HEK293T (cell line): Measurements from ENCODE around the gene CCDC150.
"Not testable (repeated sequence)": the region's sequence is repeated elsewhere in the genome, so short reads cannot be mapped to it uniquely, and the experiment has no call there.

ENCODE experiments used
- CTCF ChIA-PET: fragments of 350-600 bp; formaldehyde crosslinking; extraction: SDS; loops from one replicate; lab custom pipeline; 2021; ENCODE audit warnings: antibody characterized with exemption, inconsistent platforms; lab: Yijun Ruan, JAX
- POLR2A ChIA-PET: fragments of 350-600 bp; formaldehyde crosslinking; extraction: SDS; loops from one replicate; lab custom pipeline; 2020; ENCODE audit warnings: antibody characterized with exemption, inconsistent platforms; lab: Yijun Ruan, JAX
- DNase-seq: peaks from one replicate; pipeline ENCODE4 v3.0.0; 2012; ENCODE audit warnings: mixed read lengths; ENCODE audit errors: extremely low spot score
- ARNT ChIP-seq: fragments of 450-650 bp; IDR thresholded peaks from 2 replicates; pipeline ENCODE4 v1.6.1; 2017; ENCODE audit warnings: mild to moderate bottlenecking
- BHLHE40 ChIP-seq: fragments of 450-650 bp; IDR thresholded peaks from 2 replicates; pipeline ENCODE4 v1.6.1; 2016; ENCODE audit warnings: mild to moderate bottlenecking, moderate library complexity, borderline replicate concordance
- CTBP1 ChIP-seq: fragments of 450-650 bp; IDR thresholded peaks from 2 replicates; pipeline ENCODE4 v1.6.1; 2016; ENCODE audit warnings: borderline replicate concordance
- ELF4 ChIP-seq: fragments of 450-650 bp; IDR thresholded peaks from 2 replicates; pipeline ENCODE4 v1.6.1; 2017; ENCODE audit warnings: antibody characterized with exemption
- FOXA1 ChIP-seq: fragments of 450-650 bp; IDR thresholded peaks from 2 replicates; pipeline ENCODE4 v1.6.1; 2016; ENCODE audit warnings: mild to moderate bottlenecking
- FOXK2 ChIP-seq: fragments of 450-650 bp; IDR thresholded peaks from 2 replicates; pipeline ENCODE4 v1.6.1; 2016; ENCODE audit warnings: mild to moderate bottlenecking
- FOXM1 ChIP-seq: fragments of 450-650 bp; IDR thresholded peaks from 2 replicates; pipeline ENCODE4 v1.6.1; 2017; ENCODE audit warnings: mild to moderate bottlenecking, borderline replicate concordance
- HDGF ChIP-seq: fragments of 450-650 bp; IDR thresholded peaks from 2 replicates; pipeline ENCODE4 v1.6.1; 2017; ENCODE audit warnings: antibody characterized with exemption, borderline replicate concordance
- L3MBTL2 ChIP-seq: fragments of 450-650 bp; conservative IDR thresholded peaks from 2 replicates; pipeline ENCODE4 v1.6.1; 2016; ENCODE audit warnings: mild to moderate bottlenecking
- LEF1 ChIP-seq: fragments of 450-650 bp; IDR thresholded peaks from 2 replicates; pipeline ENCODE4 v1.6.1; 2017; ENCODE audit warnings: mild to moderate bottlenecking, borderline replicate concordance
- NFRKB ChIP-seq: fragments of 450-650 bp; IDR thresholded peaks from 2 replicates; pipeline ENCODE4 v1.6.1; 2016; ENCODE audit warnings: mild to moderate bottlenecking, moderate library complexity
- PKNOX1 ChIP-seq: fragments of 450-650 bp; IDR thresholded peaks from 2 replicates; pipeline ENCODE4 v1.6.1; 2016
- SP1 ChIP-seq: fragments of 450-650 bp; IDR thresholded peaks from 2 replicates; pipeline ENCODE4 v1.6.1; 2017
- SUZ12 ChIP-seq: fragments of 450-650 bp; IDR thresholded peaks from 2 replicates; pipeline ENCODE4 v1.6.1; 2016; ENCODE audit warnings: mild to moderate bottlenecking
- TARDBP ChIP-seq: fragments of 450-650 bp; IDR thresholded peaks from 2 replicates; pipeline ENCODE4 v1.6.1; 2016
- ZNF384 ChIP-seq: fragments of 450-650 bp; IDR thresholded peaks from 2 replicates; pipeline ENCODE4 v1.6.1; 2016

CCDC150 gene

GRCh38 chr2:196604196-196604595 lies 35.3 kb upstream of the CCDC150 start:
- TF ChIP-seq TARDBP (no peak), ELF4 (no peak), BHLHE40 (no peak), ARNT (no peak), FOXA1 (no peak), ZNF384 (no peak), SUZ12 (no peak)
- DNase-seq = no peak
- POLR2A ChIA-PET = no interaction called here
- CTCF ChIA-PET = no interaction called here

GRCh38 chr2:196606516-196606915 lies 33.0 kb upstream of the CCDC150 start:
- ChIA-PET CTCF (no interaction called here), POLR2A (no interaction called here)
- DNase-seq = no peak
- no peak for TF ChIP-seq ELF4
- no peak for TF ChIP-seq ARNT
- TF ChIP-seq NFRKB = no peak

GRCh38 chr2:196607073-196607472 lies 32.4 kb upstream of the CCDC150 start:
- no peak for DNase-seq
- ChIA-PET POLR2A (no interaction called here), CTCF (interaction anchor here (1.6 kb wide), 1 partner anchor 15 kb away, joined by 3 read pairs; no protein-coding TSS in a partner anchor)
- TF ChIP-seq SP1 = no peak
- no peak for TF ChIP-seq SUZ12
- no peak for TF ChIP-seq PKNOX1
- TF ChIP-seq NFRKB = no peak
- no peak for TF ChIP-seq LEF1
- no peak for TF ChIP-seq CTBP1
- no peak for TF ChIP-seq BHLHE40
- TF ChIP-seq HDGF = no peak
- no peak for TF ChIP-seq TARDBP
- no peak for TF ChIP-seq ELF4

GRCh38 chr2:196607896-196608295 lies 31.6 kb upstream of the CCDC150 start:
- CTCF ChIA-PET = interaction anchor here (0.6 to 1.6 kb wide), 2 partner anchors 16 to 154 kb away, joined by 3 read pairs; no protein-coding TSS in a partner anchor
- DNase-seq, POLR2A ChIA-PET: not testable (repeated sequence)

- POLR2A ChIA-PET = no interaction called here
- CTCF ChIA-PET = interaction anchor here (0.6 kb wide), 1 partner anchor 28 kb away, joined by 3 read pairs; no protein-coding TSS in a partner anchor
- no peak for DNase-seq
- TF ChIP-seq TARDBP (no peak), HDGF (no peak), SUZ12 (no peak), CTBP1 (no peak), PKNOX1 (no peak), FOXA1 (no peak), SP1 (no peak), BHLHE40 (no peak), ELF4 (no peak), FOXK2 (no peak), NFRKB (no peak), LEF1 (no peak), ZNF384 (no peak), L3MBTL2 (no peak), ARNT (no peak), FOXM1 (no peak)
Measured at GRCh38 chr2:196609806-196610205, 29.7 kb upstream of the CCDC150 start.

GRCh38 chr2:196610796-196611195 lies 28.7 kb upstream of the CCDC150 start:
- CTCF ChIA-PET = no interaction called here
- POLR2A ChIA-PET = no interaction called here
- DNase-seq = no peak
- no peak for TF ChIP-seq LEF1
- TF ChIP-seq FOXM1 = no peak
- no peak for TF ChIP-seq L3MBTL2
- no peak for TF ChIP-seq BHLHE40
- no peak for TF ChIP-seq TARDBP
- TF ChIP-seq NFRKB = no peak
- TF ChIP-seq HDGF = no peak
- no peak for TF ChIP-seq FOXK2

GRCh38 chr2:196613302-196613701 lies 26.2 kb upstream of the CCDC150 start:
- POLR2A ChIA-PET = no interaction called here
- CTCF ChIA-PET = no interaction called here
- no peak for DNase-seq
- TF ChIP-seq ZNF384 (no peak), TARDBP (no peak), ELF4 (no peak), SP1 (no peak), CTBP1 (no peak), ARNT (no peak), HDGF (no peak), FOXM1 (no peak), FOXK2 (no peak)

GRCh38 chr2:196617430-196617829 lies 22.1 kb upstream of the CCDC150 start:
- CTCF ChIA-PET = no interaction called here
- POLR2A ChIA-PET = no interaction called here
- no peak for DNase-seq
- TF ChIP-seq SUZ12 (no peak), BHLHE40 (no peak), CTBP1 (no peak), FOXK2 (no peak), ELF4 (no peak), NFRKB (no peak), SP1 (no peak), PKNOX1 (no peak), HDGF (no peak), FOXA1 (no peak), L3MBTL2 (no peak), LEF1 (no peak)
